ENCODE measurements around the gene CSGALNACT2.

CSGALNACT2 gene

GRCh38 chr10:43112608-43112961 is 25.7 kb upstream of the CSGALNACT2 start:
- DNase-seq (ENCODE audit: low read depth in 2 of 2): no peak
- no peak for TF ChIP-seq CTCF (IDR thresholded peaks at IDR 0.05; ENCODE audit: low read depth, low read length)
- H3K4me3 ChIP-seq (replicated peaks in 1 of 2; ENCODE audit: low read depth in 2 of 2, low read length in 2 of 2): no peak overlapping the region

- no peak for DNase-seq (ENCODE audit: low read depth in 2 of 2)
- H3K4me3 ChIP-seq (replicated peaks in 1 of 2; ENCODE audit: low read depth in 2 of 2, low read length in 2 of 2): no peak overlapping the region
- no peak for TF ChIP-seq CTCF (IDR thresholded peaks at IDR 0.05; ENCODE audit: low read depth, low read length)
These were observed 24.8 kb upstream of the CSGALNACT2 start for GRCh38 chr10:43113201-43114087.

GRCh38 chr10:43114088-43114742 is 24.0 kb upstream of the CSGALNACT2 start:
- no peak overlapping the region for H3K4me3 ChIP-seq (replicated peaks in 1 of 2; ENCODE audit: low read depth in 2 of 2, low read length in 2 of 2)
- no peak for TF ChIP-seq CTCF (IDR thresholded peaks at IDR 0.05; ENCODE audit: low read depth, low read length)
- no peak for DNase-seq (ENCODE audit: low read depth in 2 of 2)

- H3K4me3 ChIP-seq (replicated peaks in 1 of 2; ENCODE audit: low read depth in 2 of 2, low read length in 2 of 2): no peak overlapping the region
- no peak for TF ChIP-seq CTCF (IDR thresholded peaks at IDR 0.05; ENCODE audit: low read depth, low read length)
- peak; percentile 24 to 29 for DNase-seq (ENCODE audit: low read depth in 2 of 2)
These were observed 23.3 kb upstream of the CSGALNACT2 start for GRCh38 chr10:43114743-43115611.

GRCh38 chr10:43115881-43116595 is 22.2 kb upstream of the CSGALNACT2 start:
- no peak for DNase-seq (ENCODE audit: low read depth in 2 of 2)
- H3K4me3 ChIP-seq (replicated peaks in 1 of 2; ENCODE audit: low read depth in 2 of 2, low read length in 2 of 2): no peak overlapping the region
- no peak for TF ChIP-seq CTCF (IDR thresholded peaks at IDR 0.05; ENCODE audit: low read depth, low read length)

- TF ChIP-seq CTCF (IDR thresholded peaks at IDR 0.05; ENCODE audit: low read depth, low read length): no peak
- no peak for DNase-seq (ENCODE audit: low read depth in 2 of 2)
- no peak overlapping the region for H3K4me3 ChIP-seq (replicated peaks in 1 of 2; ENCODE audit: low read depth in 2 of 2, low read length in 2 of 2)
These were observed 21.6 kb upstream of the CSGALNACT2 start for GRCh38 chr10:43116596-43116995.
